Mammary epithelial cell (primary cell): ENCODE data around the gene SNX33.

ENCODE experiments used
- EZH2 ChIP-seq: IDR thresholded peaks from 2 replicates; pipeline ENCODE4 v1.6.1; 2012; ENCODE audit warnings: low read length, inconsistent platforms, borderline replicate concordance
- TF ChIP-seq, protein P1 (sequence below), 2 donors: IDR thresholded peaks in 1 of 2; conservative IDR thresholded peaks in 1 of 2; 2 replicates each; pipeline ENCODE4 v1.5.1; 2011 to 2012; ENCODE audit warnings: inconsistent platforms in 2 of 2, low read length in 2 of 2, mild to moderate bottlenecking in 2 of 2, control low read depth in 1 of 2, low read depth in 1 of 2; ENCODE audit not compliant: insufficient read depth in 1 of 2; ENCODE audit errors: extremely low read depth in 1 of 2

DNA sequence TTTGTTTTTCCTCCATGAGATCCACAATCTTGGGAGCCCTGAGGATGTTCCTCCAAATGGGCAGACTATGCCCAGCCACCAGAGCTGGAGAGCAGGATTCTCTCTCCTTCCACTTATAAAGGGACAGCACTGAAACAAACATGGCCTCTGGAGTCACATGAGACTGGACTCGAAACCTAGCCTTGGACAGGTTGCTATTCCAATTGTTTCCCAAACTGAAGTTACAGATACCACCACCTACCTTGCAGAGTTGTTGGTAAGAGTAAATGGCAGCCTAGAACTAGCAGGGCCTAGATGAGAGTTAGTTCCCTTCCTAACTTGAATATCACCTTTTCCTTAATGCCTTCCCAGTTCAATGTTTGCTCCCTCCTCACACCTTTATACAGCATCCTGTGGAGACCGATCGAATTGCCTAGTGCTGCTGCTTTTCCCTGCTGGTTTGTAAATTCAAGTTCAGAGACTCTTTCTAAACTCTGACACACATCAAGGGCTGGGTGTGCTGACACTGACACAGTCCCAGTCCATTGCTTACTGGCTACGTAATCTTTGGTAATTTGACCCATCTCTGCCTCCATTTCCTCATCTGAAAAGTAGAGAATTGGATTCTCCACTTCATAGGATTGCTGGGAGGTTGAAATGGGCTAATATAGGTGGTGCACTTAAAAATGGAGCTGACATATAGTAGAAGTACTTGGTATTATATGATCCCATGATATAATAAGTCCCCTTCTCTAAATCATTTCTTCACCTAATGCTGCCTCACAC is 10.3 kb upstream of the SNX33 start:
- TF ChIP-seq, protein P1, sequence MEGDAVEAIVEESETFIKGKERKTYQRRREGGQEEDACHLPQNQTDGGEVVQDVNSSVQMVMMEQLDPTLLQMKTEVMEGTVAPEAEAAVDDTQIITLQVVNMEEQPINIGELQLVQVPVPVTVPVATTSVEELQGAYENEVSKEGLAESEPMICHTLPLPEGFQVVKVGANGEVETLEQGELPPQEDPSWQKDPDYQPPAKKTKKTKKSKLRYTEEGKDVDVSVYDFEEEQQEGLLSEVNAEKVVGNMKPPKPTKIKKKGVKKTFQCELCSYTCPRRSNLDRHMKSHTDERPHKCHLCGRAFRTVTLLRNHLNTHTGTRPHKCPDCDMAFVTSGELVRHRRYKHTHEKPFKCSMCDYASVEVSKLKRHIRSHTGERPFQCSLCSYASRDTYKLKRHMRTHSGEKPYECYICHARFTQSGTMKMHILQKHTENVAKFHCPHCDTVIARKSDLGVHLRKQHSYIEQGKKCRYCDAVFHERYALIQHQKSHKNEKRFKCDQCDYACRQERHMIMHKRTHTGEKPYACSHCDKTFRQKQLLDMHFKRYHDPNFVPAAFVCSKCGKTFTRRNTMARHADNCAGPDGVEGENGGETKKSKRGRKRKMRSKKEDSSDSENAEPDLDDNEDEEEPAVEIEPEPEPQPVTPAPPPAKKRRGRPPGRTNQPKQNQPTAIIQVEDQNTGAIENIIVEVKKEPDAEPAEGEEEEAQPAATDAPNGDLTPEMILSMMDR (conservative IDR thresholded peaks at IDR 0.05 in 1 of 2, IDR thresholded peaks at IDR 0.05 in 1 of 2; ENCODE audit: extremely low read depth in 1 of 2, insufficient read depth in 1 of 2, low read depth in 1 of 2, low read length in 2 of 2), result no peak
- no peak for TF ChIP-seq EZH2
